OCI-M1 (cell line): ENCODE data around the gene MT1F.

ENCODE experiments used
- DNase-seq: peaks from one replicate; lab custom pipeline; 2025; lab: John Stamatoyannopoulos, UW

Gene MT1F

GRCh38 chr16:56700195-56700594 is 42.4 kb downstream of the MT1F start:
- DNase-seq, result no peak

- DNase-seq, result no peak
Measured at GRCh38 chr16:56700631-56701030, 42.9 kb downstream of the MT1F start.

- no peak for DNase-seq
Measured at GRCh38 chr16:56701534-56701933, 43.8 kb downstream of the MT1F start.

GRCh38 chr16:56702836-56703235 is 45.1 kb downstream of the MT1F start:
- no peak for DNase-seq
